Stomach smooth muscle (tissue), 2 donors: ENCODE measurements around the gene PI4KA.
"Not testable (repeated sequence)": the region's sequence is repeated elsewhere in the genome, so short reads cannot be mapped to it uniquely, and the experiment has no call there.

Experiments
- H3K27ac ChIP-seq: one replicate; pipeline ENCODE4 v1.7.0; 2013; ENCODE audit warnings: mild to moderate bottlenecking, low read length, inconsistent platforms
- H3K27me3 ChIP-seq, 2 donors: one replicate each; pipeline ENCODE4 v1.7.0; 2013; ENCODE audit warnings: low read length in 2 of 2; ENCODE audit not compliant: insufficient read depth in 2 of 2, control insufficient read depth in 1 of 2
- H3K36me3 ChIP-seq, 2 donors: one replicate each; pipeline ENCODE4 v1.7.0; 2013; ENCODE audit warnings: low read length in 2 of 2; ENCODE audit not compliant: control insufficient read depth in 2 of 2, insufficient read depth in 2 of 2
- H3K4me1 ChIP-seq: one replicate; pipeline ENCODE4 v1.7.0; 2013; ENCODE audit warnings: low read length; ENCODE audit not compliant: control insufficient read depth, insufficient read depth
- H3K4me3 ChIP-seq, 2 donors: one replicate each; pipeline ENCODE4 v1.7.0; 2013; ENCODE audit warnings: low read length in 2 of 2
- H3K9ac ChIP-seq, 2 donors: one replicate each; pipeline ENCODE4 v1.7.0; 2013; ENCODE audit warnings: low read length in 2 of 2, mild to moderate bottlenecking in 1 of 2
- H3K9me3 ChIP-seq, 2 donors: one replicate each; pipeline ENCODE4 v1.7.0; 2013; ENCODE audit warnings: low read length in 2 of 2; ENCODE audit not compliant: control insufficient read depth in 2 of 2
- donor health status: healthy.
- donor health status: Pancreatic carcinoma.

PI4KA gene

DNA sequence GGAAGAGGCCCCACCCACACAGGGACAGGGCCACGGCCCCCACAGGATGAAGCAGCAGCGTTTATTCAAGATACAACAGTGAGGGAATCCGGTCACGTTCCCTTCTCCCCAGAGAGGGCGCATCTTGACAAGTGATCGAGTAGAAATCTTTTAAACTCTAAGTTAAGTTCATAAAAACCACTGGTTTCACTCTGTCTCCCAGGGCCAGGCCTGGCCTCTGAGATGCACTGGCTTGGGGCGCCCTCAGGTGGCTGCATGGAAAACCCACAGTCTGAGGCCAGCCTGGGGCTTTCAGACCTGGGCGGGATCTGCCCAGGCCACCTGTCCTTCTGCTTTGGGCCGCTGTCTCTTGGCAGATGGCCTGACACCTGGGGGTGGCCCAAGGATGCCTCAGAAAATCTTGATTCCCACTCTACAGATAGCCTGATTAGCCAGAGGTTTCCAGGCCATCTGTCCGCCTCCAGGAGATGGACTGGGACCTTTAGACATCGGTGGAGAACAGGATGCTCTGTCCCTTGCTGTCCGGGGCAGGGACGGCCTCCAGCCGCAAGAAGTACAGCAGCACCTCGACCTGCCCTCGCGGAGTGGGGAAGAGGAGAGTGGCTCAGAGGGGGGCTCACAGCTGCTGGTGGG lies 161.0 kb downstream of the PI4KA start:
- H3K27ac ChIP-seq, H3K36me3 ChIP-seq, H3K9me3 ChIP-seq, H3K27me3 ChIP-seq, H3K4me1 ChIP-seq: not testable (repeated sequence)
- peak overlapping the region; percentile 55 to 60 for H3K9ac ChIP-seq
- peak overlapping the region in 1 of 2 donors; percentile 31 for H3K4me3 ChIP-seq

DNA sequence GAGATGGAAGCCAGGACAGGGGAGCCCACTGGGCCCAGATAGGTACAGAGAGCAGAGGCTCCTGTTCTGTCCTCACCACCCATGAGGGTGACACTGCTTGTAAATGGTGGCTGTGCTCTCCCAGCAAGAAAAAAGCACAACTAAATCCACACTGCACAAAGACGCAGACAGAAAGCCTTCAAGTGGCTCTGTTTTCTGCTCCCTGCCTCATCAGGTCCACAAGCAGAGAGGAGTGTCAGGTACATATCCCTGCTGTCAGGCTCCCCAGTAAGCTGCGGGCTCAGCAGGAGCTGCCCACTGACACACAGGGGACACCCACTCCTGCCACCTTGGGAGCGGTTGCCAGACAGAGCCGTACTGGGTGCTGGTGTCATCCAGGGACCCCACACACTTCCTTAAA lies 162.6 kb downstream of the PI4KA start:
- not testable (repeated sequence) for H3K4me1 ChIP-seq, H3K9me3 ChIP-seq, H3K4me3 ChIP-seq, H3K27ac ChIP-seq, H3K36me3 ChIP-seq, H3K27me3 ChIP-seq, H3K9ac ChIP-seq

DNA sequence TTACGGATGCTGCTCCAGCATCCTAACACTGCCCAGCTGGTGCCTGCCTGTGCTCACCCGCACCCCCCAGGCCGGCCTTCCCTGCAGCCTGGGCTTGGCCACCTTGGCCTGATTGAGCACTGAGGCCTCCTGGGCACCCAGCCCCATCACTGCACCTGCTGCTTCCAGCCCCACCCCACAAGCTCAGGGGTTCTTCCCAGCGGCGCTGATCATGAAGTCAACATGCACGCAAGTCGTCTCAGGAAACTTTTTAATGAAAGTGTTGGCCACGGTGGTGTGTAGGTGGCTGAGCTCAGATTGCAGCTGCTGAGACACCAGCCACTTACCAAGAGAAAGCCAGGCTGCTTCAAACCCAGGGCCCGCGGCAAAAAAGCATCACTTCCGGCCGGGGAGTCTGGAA lies 163.4 kb downstream of the PI4KA start:
- not testable (repeated sequence) for H3K9ac ChIP-seq, H3K27ac ChIP-seq, H3K4me1 ChIP-seq, H3K4me3 ChIP-seq, H3K27me3 ChIP-seq, H3K36me3 ChIP-seq, H3K9me3 ChIP-seq

DNA sequence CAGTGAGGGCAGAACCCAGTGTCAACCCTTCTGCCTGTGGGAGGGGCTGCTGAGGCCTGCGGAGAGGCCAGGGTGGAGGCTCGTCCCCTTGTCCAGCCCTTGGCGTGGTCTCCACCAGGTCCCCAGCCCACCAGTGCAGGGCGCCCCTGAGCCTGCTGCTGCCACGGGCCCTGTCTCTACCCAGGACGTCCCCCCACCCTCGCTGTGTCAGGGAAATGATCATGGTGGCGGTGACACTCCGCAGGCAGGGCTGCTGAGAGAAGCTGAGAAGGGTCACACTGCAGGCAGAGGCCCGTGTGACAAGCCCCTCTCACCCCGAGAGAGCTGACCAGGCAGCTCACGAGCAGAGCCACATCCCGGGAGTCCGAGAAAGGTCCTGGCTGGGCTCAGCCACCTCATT lies 164.4 kb downstream of the PI4KA start:
- not testable (repeated sequence) for H3K9me3 ChIP-seq, H3K4me3 ChIP-seq, H3K9ac ChIP-seq, H3K27ac ChIP-seq, H3K4me1 ChIP-seq, H3K27me3 ChIP-seq, H3K36me3 ChIP-seq

DNA sequence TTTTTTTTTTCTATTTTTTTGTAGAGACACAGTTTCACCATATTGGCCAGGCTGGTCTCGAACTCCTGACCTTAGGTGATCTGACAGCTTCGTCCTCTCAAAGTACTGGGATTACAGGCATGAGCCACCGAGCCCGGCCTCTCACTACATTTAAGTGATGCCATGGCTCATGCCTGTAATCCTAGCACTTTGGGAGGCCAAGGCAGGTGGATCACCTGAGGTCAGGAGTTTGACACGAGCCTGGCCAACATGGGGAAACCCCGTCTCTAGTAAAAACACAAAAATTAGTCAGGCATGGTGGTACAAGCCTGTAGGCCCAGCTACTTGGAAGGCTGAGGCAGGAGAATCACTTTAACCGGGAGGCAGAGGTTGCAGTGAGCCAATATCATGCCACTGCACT lies 165.7 kb downstream of the PI4KA start:
- not testable (repeated sequence) for H3K9ac ChIP-seq, H3K36me3 ChIP-seq, H3K4me3 ChIP-seq, H3K4me1 ChIP-seq, H3K27me3 ChIP-seq, H3K27ac ChIP-seq, H3K9me3 ChIP-seq

DNA sequence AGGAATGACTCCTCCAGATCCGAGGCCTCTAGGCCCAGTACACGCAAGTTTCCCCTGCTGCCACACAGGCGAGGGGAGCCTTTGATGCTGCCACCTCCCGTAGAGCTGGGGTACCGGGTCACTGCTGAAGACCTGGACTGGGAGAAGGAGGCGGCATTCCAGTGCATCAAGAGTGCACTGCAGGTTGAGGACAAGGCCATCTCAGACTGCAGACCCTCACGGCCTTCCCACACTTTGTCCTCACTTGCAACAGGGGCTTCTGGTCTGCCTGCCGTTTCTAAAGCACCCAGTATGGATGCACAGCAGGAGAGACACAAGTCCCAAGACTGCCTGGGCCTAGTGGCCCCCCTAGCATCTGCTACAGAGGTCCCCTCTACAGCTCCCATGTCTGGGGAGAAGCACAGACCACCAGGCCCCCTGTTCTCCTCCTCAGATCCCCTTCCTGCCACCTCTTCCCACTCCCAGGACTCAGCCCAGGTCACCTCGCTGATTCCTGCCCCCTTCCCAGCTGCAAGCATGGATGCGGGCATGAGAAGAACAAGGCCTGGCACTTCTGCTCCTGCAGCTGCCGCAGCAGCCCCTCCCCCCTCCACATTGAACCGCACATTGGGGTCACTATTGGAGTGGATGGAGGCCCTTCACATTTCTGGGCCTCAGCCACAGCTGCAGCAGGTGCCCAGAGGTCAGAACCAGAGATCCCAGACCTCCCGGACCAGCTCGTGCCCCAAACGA lies 167.9 kb downstream of the PI4KA start:
- not testable (repeated sequence) for H3K9me3 ChIP-seq, H3K27me3 ChIP-seq, H3K4me3 ChIP-seq, H3K9ac ChIP-seq, H3K36me3 ChIP-seq, H3K27ac ChIP-seq, H3K4me1 ChIP-seq

DNA sequence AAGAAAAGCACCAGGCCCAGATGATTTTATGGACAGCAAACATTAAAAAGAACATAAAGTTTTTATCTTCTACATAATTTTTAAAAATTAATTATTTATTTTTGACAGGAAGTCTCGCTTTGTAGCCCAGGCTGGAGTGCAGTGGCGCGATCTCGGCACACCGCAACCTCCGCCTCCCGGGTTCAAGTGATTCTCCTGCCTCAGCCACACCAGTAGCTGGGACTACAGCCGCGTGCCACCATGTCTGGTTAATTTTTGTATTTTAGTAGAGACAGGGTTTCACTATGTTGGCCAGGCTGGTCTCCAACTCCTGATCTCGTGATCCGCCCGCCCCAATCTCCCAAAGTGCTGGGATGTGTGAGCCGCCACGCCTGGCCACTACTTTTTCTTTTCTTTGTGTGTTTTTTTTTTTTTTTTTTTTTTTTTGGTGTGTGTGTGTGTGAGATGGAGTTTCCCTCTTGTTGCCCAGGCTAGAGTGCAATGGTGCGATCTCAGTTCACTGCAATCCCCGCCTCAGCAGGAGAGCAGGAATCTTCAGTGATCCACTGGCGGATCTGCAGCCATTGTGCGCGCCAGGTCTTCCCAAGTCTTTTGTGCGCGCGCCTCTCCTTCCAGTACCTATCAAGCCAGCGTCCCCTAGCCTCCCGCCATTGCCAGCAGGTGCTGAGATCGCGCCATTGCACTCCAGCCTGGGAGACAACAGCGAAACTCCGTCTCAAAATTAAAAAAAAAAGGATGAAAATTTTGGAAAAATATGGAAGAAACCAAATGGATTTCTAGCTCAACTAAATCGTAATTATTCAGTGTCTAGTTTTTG lies 171.0 kb downstream of the PI4KA start:
- not testable (repeated sequence) for H3K9ac ChIP-seq, H3K9me3 ChIP-seq, H3K36me3 ChIP-seq, H3K4me3 ChIP-seq, H3K27me3 ChIP-seq, H3K27ac ChIP-seq, H3K4me1 ChIP-seq

DNA sequence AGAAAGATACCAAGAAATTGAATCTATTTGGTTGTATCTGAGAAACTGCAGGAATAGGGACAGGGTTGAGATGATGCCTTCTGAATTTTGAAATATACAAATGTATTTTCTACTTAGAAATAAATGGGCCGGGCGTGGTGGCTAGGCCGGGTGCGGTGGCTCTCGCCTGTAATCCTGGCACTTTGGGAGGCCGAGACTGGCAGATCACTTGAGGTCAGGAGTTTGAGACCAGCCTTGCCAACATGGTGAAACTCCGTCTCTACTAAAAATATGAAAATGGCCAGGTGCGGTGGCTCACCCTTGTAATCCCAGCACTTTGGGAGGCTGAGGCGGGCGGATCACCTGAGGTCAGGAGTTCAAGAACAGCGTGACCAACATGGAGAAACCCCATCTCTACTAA lies 172.8 kb downstream of the PI4KA start:
- H3K27me3 ChIP-seq, H3K9ac ChIP-seq, H3K36me3 ChIP-seq, H3K4me1 ChIP-seq, H3K4me3 ChIP-seq, H3K27ac ChIP-seq, H3K9me3 ChIP-seq: not testable (repeated sequence)

DNA sequence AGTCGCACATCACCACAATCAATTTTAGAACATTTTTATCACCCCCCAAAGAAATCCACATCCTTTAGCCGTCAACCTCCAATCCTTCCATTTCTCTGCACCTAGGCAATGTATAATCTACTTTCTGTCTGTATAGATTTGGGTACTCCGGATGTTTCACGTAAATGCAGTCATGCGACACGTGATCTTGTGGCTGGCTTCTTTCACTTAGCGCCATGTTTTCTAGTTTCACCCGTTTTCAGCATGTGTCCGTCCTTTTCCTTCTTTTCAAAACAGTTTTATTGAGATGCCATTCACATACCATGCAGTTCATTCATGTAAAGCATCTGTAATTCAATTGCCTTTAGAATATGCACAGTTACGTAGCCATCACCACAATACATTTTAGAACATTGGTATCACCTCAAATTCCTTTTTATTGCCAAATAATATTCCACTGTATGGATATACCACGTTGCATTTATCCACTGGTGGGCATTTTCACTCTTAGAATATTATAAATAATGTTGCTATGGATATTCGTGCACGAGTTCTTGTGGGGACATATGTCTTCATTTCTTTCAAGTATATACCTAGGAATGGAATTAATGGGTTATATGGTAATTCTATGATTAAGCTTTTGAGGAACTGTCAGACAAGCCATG lies 179.7 kb downstream of the PI4KA start:
- H3K36me3 ChIP-seq, H3K27ac ChIP-seq, H3K9me3 ChIP-seq, H3K27me3 ChIP-seq, H3K9ac ChIP-seq, H3K4me3 ChIP-seq, H3K4me1 ChIP-seq: not testable (repeated sequence)

DNA sequence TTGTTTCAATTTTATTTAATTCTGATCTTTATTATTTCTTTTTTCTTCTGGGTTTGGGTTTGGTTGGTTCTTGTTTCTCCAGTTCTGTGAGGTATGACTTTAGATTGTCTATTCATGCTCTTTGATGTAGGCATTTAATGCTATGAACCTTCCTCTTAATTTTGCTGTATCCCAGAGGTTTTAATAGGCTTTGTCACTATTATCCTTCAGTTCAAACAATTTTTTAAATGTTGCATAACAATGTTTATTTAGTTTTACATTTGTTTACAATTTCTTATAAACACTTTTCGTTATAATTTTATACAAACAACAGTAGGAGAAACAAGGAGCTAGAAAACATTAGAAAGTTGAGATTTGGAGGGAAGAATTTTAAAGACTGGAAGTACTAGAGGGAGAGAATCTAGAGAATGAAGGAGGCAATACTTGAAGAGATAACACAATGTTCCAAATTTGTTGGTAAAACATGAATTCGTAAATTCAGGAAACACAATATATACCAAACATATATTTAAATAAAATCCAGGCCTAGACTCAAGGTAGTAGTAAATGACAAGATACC lies 180.8 kb downstream of the PI4KA start:
- Histone ChIP-seq H3K36me3 (no peaks in the 10 kb centered on the region), H3K9ac (no peak overlapping the region), H3K27ac (no peak overlapping the region), H3K4me3 (no peak overlapping the region), H3K9me3 (no peaks in the 10 kb centered on the region), H3K4me1 (no peaks in the 10 kb centered on the region), H3K27me3 (peaks cover 0 to 3% of the 10 kb centered on the region in 2 donors)
